ENCODE measurements around the gene MRAS.
"Not testable (repeated sequence)": the region's sequence is repeated elsewhere in the genome, so short reads cannot be mapped to it uniquely, and the experiment has no call there.

The MRAS gene

GRCh38 chr3:138445236-138445635 is 96.9 kb downstream of the MRAS start:
- no peak for DNase-seq (ENCODE audit: low read depth)

DNA sequence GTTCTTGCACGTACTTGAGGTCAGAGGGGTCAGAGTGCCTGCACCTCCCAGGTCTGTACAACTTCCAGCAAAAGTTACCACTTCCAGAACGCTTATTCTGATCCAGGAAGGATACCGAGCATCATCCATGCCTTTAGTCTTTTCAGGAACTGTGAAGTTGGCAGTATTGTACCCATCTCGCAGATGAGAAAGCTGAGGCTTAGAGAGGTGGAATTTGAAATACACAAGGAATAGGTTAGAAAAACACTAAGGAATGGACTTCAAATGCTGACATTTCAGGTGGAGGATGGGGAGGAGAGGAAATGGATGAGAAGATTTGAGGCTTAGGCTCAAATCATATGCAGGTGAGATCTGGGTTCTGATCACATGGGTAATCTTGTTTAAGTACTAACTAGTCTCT is 97.3 kb downstream of the MRAS start:
- no peak for DNase-seq (ENCODE audit: low read depth)

GRCh38 chr3:138448631-138449030 is 100.3 kb downstream of the MRAS start:
- no peak for DNase-seq (ENCODE audit: low read depth)

DNA sequence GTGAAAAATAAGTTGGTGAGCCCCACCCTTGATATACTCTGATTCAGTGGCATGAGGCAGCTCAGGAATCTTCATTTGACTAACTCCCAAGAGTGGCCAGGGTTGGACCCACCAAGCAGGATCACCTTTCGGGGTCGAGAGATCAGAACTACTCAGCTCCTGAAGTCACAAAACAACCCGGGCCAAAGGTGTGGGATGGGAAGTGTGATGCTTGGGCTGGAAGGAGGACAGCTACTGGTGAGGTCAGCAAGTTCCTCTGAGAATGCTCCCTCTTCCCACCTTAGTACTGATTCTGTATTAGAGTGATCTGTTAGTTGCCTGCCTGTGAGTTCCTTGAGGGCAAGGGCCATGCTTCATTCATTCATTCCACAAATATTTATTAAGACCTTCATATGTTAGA is 101.1 kb downstream of the MRAS start:
- no peak for DNase-seq (ENCODE audit: low read depth)

DNA sequence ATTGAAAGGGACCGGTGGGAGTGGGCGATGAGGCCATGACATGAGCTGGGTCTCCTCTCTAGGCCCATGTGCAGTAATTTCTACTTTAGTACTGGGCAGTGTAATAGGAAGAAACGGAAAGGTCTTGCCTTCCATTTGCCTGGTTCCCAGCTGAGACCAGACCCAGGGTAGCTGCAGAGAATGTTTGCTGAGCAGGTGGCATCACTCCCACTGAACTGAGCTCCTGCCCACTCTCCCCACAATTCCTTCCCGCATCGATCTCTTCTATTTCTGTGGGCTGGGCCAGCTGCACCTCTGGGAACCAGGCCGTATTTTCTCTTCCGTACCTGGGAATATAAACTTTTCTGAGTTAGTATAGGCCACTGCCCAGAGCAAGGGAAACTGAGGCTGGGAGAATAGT is 101.8 kb downstream of the MRAS start:
- no peak for DNase-seq (ENCODE audit: low read depth)

- DNase-seq (ENCODE audit: low read depth) = no peak
Measured at GRCh38 chr3:138450704-138451424, 102.5 kb downstream of the MRAS start.

GRCh38 chr3:138451595-138452162 is 103.3 kb downstream of the MRAS start:
- no peak for DNase-seq (ENCODE audit: low read depth)

GRCh38 chr3:138452436-138452835 is 104.1 kb downstream of the MRAS start:
- no peak for DNase-seq (ENCODE audit: low read depth)

DNA sequence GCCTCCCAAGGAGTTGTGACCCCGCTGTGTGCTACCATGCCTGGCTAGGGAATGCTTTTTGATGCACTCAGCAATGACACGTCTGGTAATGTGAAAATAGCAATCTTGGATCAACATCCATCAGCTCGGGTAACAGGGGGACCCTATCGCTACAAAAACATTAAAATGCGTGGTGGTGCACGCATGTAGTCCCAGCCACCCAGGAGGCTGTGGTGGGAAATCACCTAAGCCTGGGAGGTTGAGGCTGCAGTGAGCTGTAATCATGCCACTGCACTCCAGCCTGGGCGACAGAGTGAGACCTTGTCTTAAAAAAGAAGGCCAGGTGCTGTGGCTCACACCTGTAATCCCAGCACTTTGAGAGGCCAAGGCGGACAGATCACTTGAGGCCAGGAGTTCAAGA is 105.6 kb downstream of the MRAS start:
- not testable (repeated sequence) for DNase-seq (ENCODE audit: low read depth)

Data from activated T-cell treated with anti-CD3 and anti-CD28 coated beads for 48 hours (primary cell).